Left ventricle myocardium inferior (tissue), 1 donor: ENCODE results near the gene STC2. TPM values are rescaled to one million over a fixed set of nuclear protein-coding genes. Genes with fewer than 3 reads are reported as not detected.

Source experiments
- DNase-seq: peaks from one replicate; pipeline ENCODE4 v3.0.0-alpha.2; 2020
- H3K27ac ChIP-seq: fragments of 200-600 bp; replicated peaks from 2 replicates; pipeline ENCODE4 v1.8.0; 2021
- H3K27me3 ChIP-seq: fragments of 200-600 bp; 2 replicates; pipeline ENCODE4 v1.8.0; 2021; ENCODE audit warnings: low read depth
- H3K36me3 ChIP-seq: fragments of 200-600 bp; 2 replicates; pipeline ENCODE4 v1.8.0; 2021
- H3K4me1 ChIP-seq: fragments of 200-600 bp; 2 replicates; pipeline ENCODE4 v1.8.0; 2021
- H3K4me3 ChIP-seq: fragments of 200-600 bp; 2 replicates; pipeline ENCODE4 v1.8.0; 2021; ENCODE audit warnings: mild to moderate bottlenecking, moderate library complexity
- H3K9me3 ChIP-seq: fragments of 200-600 bp; replicated peaks from 2 replicates; pipeline ENCODE4 v1.8.0; 2021
- intact Hi-C: fragments of 100-400 bp; cut with micrococcal nuclease; formaldehyde crosslinking; loops from one replicate; pipeline ENCODE4 v1.11.0; 2022
- total RNA-seq: library from RNA; stranded (reverse); fragmentation: NEBNext Ultra II Directional; extraction: Animal tissue kit (Norgen Biotek cat#: 25700); gene quantifications from one replicate; pipeline ENCODE4 v1.2.1, GENCODE V29; 2021
- TF ChIP-seq, protein P1 (sequence below): fragments of 200-600 bp; IDR thresholded peaks from 2 replicates; pipeline ENCODE4 v1.8.0; 2021; ENCODE audit warnings: antibody characterized with exemption, mild to moderate bottlenecking, borderline replicate concordance
- donor health status: DM: no; HTN: yes; CAD: no; lungs with severe emphysema.

The STC2 gene
- total RNA-seq, 1 donor from 2014 or later, result 12.4 TPM

DNA sequence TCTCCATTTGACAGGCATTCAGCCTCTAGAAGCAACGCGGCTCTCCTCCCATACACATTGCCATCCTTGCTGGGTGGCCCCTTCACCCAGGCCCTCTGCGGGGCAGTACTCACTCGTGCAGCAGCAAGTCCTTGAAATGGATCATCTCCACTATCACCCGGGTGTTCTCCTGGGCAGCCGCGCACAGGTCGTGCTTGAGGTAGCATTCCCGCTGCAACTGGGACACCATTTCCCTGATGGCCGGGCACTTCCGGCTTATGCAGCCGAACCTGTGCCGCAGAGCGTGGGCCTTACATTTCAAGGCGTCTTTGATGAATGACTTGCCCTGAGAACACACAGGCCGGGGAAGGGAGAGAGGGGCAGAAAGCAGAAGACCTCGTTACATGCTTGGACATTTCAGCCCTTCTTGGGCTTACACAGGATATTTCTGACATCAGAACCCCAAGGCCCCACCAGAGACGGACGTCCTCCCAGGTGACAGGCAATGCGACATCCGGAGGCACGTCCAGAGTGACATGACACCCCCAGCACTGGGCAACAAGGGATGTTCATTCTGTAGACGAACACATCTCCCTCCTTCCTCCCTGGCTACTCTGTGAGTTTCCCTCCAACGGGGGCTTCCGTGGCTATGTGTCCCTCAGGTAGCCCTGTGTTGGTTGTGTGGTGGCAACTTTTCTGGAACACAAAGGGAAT lies 5.0 kb downstream of the STC2 start:
- Histone ChIP-seq H3K4me3 (peak overlapping the region; percentile 40), H3K27ac (peak overlapping the region; percentile 88), H3K4me1 (peaks cover 90% of the 10 kb centered on the region), H3K9me3 (no peaks in the 10 kb centered on the region), H3K36me3 (peaks cover 10% of the 10 kb centered on the region), H3K27me3 (peaks cover 14% of the 10 kb centered on the region)
- DNase-seq, result no peak
- intact Hi-C loops, result no loop called here
- TF ChIP-seq, protein P1, sequence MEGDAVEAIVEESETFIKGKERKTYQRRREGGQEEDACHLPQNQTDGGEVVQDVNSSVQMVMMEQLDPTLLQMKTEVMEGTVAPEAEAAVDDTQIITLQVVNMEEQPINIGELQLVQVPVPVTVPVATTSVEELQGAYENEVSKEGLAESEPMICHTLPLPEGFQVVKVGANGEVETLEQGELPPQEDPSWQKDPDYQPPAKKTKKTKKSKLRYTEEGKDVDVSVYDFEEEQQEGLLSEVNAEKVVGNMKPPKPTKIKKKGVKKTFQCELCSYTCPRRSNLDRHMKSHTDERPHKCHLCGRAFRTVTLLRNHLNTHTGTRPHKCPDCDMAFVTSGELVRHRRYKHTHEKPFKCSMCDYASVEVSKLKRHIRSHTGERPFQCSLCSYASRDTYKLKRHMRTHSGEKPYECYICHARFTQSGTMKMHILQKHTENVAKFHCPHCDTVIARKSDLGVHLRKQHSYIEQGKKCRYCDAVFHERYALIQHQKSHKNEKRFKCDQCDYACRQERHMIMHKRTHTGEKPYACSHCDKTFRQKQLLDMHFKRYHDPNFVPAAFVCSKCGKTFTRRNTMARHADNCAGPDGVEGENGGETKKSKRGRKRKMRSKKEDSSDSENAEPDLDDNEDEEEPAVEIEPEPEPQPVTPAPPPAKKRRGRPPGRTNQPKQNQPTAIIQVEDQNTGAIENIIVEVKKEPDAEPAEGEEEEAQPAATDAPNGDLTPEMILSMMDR, result no peak

GRCh38 chr5:173321886-173322285 lies 6.3 kb downstream of the STC2 start:
- intact Hi-C loops, result no loop called here
- TF ChIP-seq, protein P1, result no peak
- Histone ChIP-seq H3K27ac (peak overlapping the region; percentile 88), H3K4me3 (no peak overlapping the region), H3K4me1 (peaks cover 83% of the 10 kb centered on the region), H3K36me3 (peaks cover 10% of the 10 kb centered on the region), H3K27me3 (peaks cover under 1% of the 10 kb centered on the region), H3K9me3 (no peaks in the 10 kb centered on the region)
- no peak for DNase-seq

DNA sequence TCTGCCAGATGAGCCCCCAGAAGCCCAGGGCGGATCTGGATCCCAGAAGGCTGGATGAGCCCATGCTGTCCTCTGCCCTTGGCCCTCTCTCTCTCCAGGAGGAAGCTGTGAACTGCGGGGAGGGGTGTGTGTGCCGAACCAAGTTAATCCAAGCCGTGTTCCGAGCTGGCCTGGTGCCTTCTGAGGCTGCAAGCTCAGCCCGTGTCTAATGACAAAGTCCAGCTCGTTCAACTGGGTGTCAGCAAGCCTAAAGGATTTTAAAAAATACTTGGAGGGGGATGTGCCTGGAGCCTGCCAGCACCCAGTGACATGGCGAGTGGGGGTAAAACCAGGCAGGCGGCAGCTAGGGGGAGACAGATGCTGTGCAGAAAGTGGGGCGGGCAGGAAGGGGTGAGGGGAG lies 8.0 kb downstream of the STC2 start:
- peak; percentile 85 for DNase-seq
- intact Hi-C loops, result no loop called here
- peaks cover 10% of the 10 kb centered on the region for H3K36me3 ChIP-seq
- H3K9me3 ChIP-seq, result no peaks in the 10 kb centered on the region
- H3K4me1 ChIP-seq, result peaks cover 85% of the 10 kb centered on the region
- H3K27me3 ChIP-seq, result no peaks in the 10 kb centered on the region
- peak overlapping the region; percentile 88 for H3K27ac ChIP-seq
- TF ChIP-seq, protein P1, result peak; percentile 41
- peak overlapping the region; percentile 9 for H3K4me3 ChIP-seq

DNA sequence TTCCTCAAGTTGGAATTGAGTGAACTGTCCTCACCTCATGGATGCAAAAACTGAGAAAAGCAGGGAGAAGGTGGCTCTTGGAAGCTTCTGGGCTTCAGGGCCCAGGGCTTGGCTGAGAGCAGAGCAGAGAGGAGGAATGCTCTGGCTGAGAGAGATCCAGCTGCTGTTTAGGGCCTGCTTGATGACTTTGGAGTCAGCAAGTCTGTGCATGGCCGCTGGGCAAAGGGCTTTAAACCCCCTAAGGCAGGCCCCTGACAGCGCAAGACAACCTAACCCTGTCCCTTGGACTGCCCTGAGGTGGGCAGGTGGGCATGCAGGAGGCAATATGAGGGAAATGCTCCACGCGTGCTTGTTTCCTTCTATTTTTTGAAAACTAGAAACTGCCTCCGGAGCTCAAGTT lies 8.6 kb downstream of the STC2 start:
- Histone ChIP-seq H3K4me3 (peak overlapping the region; percentile 9), H3K27me3 (no peaks in the 10 kb centered on the region), H3K36me3 (peaks cover 10% of the 10 kb centered on the region), H3K9me3 (no peaks in the 10 kb centered on the region), H3K27ac (peak overlapping the region; percentile 88), H3K4me1 (peaks cover 85% of the 10 kb centered on the region)
- DNase-seq, result no peak
- intact Hi-C loops, result no loop called here
- TF ChIP-seq, protein P1, result no peak

DNA sequence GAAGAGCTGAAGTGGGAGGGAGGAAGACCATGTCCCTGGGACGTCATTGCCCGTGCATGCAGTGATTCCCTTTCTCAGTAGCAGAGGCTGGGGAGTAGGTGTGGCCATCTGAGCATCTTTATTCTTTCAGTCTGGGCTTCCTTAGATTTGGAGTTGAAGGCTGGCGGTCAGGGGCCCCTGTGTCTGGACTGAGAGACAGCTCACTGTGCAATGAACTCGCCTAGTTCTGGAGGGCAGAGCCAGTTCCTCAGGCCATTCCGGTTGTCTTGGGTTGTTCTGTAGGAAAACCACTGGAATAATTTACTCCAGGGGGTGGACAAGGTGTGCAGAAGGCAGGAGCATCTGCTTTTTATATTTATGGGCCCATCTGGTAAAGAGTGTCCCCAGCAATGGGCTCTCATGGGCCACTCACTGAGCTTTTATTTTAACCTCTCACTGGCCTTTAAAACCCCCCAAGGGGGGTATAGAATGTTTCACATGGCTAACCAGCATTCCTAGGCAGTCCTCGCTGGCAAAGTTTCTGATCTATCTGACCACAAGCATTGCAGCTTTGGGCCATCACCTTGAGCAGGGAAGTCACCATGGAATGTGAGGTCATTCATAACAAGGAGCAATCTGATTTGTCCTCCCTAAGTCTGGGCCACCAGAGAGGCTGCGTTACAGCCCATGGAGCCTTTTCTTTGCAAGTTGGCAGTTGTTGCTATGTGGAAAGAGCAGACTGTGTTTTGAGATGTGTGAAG lies 9.2 kb downstream of the STC2 start:
- no peaks in the 10 kb centered on the region for H3K27me3 ChIP-seq
- peaks cover 83% of the 10 kb centered on the region for H3K4me1 ChIP-seq
- no peak overlapping the region for H3K4me3 ChIP-seq
- H3K27ac ChIP-seq, result peak overlapping the region; percentile 88
- TF ChIP-seq, protein P1, result no peak
- H3K36me3 ChIP-seq, result peaks cover 10% of the 10 kb centered on the region
- H3K9me3 ChIP-seq, result no peaks in the 10 kb centered on the region
- DNase-seq, result no peak
- intact Hi-C loops, result no loop called here
